Bone marrow (tissue), 2 donors: ENCODE data around the gene GRHL3.

Experiments
- DNase-seq, 2 donors: peaks; one replicate each; lab custom pipeline; 2025; lab: John Stamatoyannopoulos, UW

GRHL3 gene

DNA sequence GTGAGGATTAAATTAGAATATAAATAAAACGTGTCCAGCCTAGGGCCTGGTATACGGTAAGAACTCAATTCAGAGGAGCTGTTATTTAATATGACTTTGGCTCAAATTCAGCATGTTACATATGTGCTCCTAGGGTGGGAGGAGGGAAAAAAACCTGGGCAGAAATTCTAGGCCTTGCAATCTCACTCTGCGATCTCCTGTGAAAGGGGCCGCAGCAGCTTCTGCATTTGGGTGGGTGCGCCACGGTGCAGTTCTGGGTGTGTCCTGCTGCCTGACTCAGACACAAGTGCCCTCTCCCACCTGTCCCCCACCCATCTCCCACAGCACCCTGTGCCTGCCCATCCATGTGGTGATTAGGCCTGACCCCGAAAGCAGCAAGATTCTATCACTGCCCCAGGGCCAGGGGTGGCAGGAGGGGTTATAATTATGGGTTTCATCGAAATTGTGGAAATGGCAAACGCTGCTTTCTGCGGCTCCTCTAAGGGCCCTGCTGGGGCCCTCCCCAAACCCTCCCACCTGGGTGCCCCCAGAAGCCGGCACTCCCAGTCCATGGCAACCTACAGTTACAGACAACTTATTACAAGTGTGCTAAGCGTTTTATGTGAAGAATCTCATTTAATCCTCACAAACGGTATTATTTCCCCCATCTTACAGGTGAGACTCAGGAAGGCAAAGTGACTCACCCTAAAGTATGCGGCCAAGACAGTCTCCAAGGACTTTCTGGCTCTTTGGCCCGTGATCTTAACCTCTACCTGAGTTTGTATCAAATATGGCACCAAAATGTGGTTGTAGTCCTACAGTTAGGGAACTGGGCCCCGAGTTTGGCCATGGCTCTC, 25.5 kb upstream of the GRHL3 start:
- no peak for DNase-seq

- no peak for DNase-seq
Measured at GRCh38 chr1:24294228-24294672, 24.9 kb upstream of the GRHL3 start.

DNA sequence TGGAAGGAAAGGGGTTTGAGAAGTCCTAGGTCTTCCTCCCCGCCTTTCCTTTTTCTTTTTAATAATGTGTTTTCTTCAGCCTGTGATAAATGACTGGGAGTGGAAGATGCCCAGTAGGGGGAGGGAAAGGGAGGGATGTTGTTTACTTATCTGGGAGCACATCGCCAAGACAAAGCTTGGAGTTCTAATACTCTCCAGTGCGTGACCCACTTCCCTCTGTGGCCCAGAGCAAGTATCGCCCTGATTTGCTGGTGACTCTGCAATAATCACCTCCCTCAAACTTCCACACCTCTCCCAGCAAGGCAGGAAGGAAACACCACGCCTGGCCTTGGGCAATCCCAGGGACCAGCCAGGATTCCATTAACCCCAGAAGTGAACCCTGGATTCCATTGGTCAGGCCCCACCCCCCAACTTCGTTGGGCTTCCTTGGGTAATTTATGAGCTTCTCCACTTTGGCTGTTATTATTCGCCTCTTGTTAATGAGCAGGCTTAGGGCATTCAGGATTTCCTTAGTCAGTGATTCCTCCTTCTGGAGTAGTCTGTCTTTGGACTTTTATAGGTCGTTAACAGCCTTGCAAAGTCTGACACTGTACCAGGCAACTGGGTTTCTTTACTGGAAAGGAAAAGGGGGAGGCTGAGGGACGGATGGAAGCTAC, 24.3 kb upstream of the GRHL3 start:
- DNase-seq: no peak

DNA sequence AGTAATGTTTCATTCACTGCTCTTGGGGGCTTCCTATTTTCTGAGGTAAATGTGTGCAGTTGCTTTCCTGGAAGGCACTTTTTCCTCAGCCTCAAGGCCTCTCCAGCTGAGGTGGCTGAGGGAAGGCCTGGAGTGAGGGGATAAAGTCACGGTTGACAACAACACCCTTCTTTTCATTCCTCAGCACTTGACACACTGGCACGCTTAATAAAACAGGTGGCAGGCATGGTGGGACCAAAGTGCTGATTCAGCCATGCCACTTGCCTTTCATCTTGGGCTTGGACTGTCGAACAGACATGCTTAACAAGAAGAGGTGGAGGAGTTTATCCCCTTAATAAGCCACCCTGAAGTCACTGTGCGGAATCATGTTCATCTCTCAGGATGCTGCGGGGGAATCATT, 23.6 kb upstream of the GRHL3 start:
- DNase-seq: no peak

DNA sequence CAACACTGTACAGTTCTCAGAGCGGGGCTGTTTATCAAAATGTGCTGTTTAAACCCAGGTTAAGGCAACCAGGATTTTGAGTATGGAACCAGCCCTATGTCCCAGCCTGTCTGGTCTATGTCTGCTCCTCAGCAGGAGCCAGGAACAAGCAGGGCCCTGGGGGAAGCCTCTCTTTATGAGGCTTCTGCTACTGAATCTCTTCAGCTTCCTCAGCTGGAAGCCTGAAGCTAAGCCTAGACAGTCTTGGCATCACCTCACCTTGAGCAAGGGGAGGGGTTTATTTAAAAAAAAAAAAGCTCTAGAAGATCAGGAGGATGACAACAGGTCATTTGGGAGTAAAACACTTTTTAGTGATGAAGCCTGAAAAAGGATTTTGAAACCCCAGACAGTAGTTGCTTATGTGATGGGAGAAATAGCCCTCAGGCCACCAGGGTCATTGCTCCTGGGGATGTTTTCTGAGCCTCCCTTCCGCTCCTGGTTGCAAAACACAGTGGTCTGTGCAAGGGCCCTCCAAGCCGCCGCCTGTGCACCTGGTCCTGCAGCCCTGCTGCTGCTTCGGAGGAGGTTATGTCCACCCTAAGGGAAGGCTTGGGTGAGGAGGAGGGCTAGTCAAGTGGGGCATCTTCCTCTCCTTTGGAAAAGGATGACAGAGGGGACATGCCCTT, 21.8 kb upstream of the GRHL3 start:
- DNase-seq: no peak

DNA sequence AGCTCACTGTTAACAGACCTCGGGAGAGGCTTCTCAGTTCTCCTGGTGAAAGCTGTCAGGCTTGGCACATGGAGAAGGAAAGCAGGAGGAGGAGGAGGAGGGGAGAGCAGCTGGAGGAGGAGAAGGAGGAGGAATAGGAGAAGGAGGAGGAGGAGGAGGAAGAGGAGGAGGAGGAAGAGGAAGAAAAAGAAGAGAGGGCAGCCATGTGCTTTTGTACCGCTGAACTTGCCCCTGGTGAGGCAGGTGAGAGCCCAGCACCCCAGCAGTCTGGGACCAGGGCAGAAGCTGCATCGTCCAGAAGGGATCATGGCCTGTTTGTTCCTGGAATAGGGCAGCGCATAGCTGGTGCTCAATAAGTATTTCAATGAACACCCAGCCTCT, 21.3 kb upstream of the GRHL3 start:
- no peak for DNase-seq

DNA sequence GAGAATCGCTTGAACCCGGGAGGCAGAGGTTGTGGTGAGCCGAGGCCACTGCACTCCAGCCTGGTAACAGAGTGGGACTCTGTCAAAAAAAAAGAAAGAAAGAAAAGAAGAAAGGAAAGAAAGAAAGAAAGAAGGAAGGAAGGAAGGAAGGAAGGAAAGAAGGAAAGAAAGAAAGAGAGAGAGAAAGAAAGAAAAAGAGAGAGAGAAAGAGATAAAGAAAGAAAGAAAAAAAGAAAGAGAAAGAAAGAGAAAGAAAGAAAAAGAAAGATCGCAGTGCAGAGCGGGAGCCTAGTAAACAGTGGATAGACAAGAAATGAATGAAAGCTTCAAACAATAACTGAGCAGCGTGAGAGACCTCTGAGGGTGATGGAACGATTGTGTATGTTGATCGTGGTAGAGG, 20.6 kb upstream of the GRHL3 start:
- no peak for DNase-seq

- no peak for DNase-seq
Measured at GRCh38 chr1:24299901-24300300, 19.3 kb upstream of the GRHL3 start.

GRCh38 chr1:24300971-24301784, 18.0 kb upstream of the GRHL3 start:
- DNase-seq: no peak

GRCh38 chr1:24301785-24302175, 17.4 kb upstream of the GRHL3 start:
- DNase-seq: no peak

GRCh38 chr1:24302209-24302611, 16.9 kb upstream of the GRHL3 start:
- DNase-seq: no peak

GRCh38 chr1:24303600-24303999, 15.6 kb upstream of the GRHL3 start:
- no peak for DNase-seq

DNA sequence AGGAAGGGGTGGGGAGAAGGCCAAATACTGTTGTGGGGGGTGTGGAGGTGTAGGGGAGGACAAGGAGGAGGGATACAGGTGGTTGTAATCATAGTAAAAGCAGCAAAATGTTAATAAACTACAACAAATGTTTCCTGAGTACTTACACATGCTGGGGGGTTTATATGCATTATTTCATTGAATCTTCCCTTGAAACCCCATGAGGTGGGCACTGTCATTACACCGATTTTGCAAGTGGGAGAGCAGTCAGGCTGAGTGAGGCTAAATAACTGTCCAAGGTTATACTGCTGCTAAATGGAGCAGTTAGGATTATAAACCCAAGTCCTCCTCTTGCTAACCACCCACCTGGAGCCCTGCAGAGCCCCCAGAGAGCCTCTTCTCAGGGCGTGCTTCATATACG, 14.4 kb upstream of the GRHL3 start:
- DNase-seq: no peak

DNA sequence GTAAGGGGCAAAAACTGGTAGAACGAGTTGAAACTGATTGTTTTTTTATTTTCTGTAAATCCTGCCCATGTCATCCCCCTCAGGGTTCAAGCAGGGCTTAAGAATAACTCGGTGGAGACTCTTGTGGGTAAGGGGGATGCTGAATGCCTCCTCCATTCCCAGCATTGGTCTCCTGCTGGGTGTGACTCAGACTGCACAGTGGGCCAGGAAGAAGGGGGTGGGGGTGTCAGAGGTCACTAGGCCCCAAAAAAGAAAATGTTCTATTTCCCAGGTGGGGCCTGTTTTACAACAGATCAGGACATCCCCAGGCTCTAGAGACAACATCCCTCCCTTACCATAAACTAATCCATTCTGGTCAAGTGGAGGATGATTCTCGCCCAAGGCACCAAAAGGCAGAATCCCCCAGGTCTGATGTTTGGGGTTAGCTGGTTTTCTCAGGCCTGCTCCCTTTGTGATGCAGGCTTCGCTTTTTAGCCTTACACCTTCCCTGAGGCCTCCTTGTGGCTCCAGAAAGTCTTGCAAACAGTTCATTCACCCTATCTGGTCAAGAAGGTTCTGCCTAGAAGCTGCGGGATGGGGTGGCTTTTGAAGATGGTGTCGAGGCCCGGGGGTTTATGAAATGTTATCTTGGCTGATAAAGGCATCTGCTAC, 10.7 kb upstream of the GRHL3 start:
- no peak for DNase-seq

- no peak for DNase-seq
Measured at GRCh38 chr1:24309762-24310485, 9.2 kb upstream of the GRHL3 start.

- no peak for DNase-seq
Measured at GRCh38 chr1:24311234-24311633, 7.9 kb upstream of the GRHL3 start.

GRCh38 chr1:24311741-24312140, 7.4 kb upstream of the GRHL3 start:
- no peak for DNase-seq

- DNase-seq: no peak
Measured at GRCh38 chr1:24315391-24315790, 3.8 kb upstream of the GRHL3 start.

GRCh38 chr1:24316645-24317044, 2.5 kb upstream of the GRHL3 start:
- no peak for DNase-seq

- DNase-seq: no peak
Measured at GRCh38 chr1:24317081-24317480, 2.1 kb upstream of the GRHL3 start.
